ENCODE measurements around the gene NUP93.

DNA sequence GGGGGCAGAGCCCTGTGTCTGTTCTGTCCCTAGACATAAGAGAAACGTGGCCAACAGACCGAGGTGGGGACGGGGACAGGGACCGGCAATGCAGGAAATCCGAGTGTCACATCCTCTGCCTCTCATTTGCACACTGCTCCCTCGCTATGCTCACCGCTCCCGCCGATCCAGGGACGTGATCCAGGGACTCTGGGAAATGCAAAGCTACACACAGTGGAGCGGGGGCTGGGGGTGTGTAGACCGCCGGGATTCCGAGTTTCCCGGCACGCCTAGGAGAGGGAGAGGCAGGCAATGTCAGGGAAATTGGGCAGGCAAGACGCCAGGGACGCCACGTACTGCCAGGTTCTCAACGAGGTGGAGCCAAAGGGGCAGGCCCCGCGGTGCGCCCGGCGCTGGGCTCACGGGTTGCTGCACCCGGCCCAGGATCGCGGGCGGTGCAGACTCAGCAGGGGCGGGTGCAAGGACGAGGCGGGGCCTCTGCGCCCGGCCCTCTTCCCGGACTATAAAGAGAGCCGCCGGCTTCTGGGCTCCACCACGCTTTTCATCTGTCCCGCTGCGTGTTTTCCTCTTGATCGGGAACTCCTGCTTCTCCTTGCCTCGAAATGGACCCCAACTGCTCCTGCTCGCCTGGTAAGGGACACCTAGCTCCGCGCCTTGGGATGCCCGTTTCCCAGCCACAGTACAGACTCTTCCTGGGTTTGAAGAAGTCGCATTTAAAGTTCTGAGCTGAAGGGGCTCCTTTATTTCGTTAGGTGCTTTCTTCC lies 47.8 kb upstream of the NUP93 start, which contains the start of gene MT1X:
- TF ChIP-seq CTCF (IDR thresholded peaks at IDR 0.05; ENCODE audit: insufficient read depth, low read length, poor library complexity, severe bottlenecking) (no peak), EZH2phosphoT487 (conservative IDR thresholded peaks at IDR 0.05; ENCODE audit: low read length) (no peak)

All from SU-DHL-6 (cell line).